GM21423 (cell line): ENCODE measurements around the gene PRKCB.
"Not testable (repeated sequence)": the region's sequence is repeated elsewhere in the genome, so short reads cannot be mapped to it uniquely, and the experiment has no call there.

Experiments
- ATAC-seq: cut with Tn5 transposase; IDR thresholded peaks from one replicate; pipeline ENCODE4 v1.9.1; 2021; ENCODE audit warnings: mild to moderate bottlenecking, moderate library complexity; ENCODE audit not compliant: unreplicated experiment

Gene PRKCB

GRCh38 chr16:23900480-23901177, 64.8 kb downstream of the PRKCB start:
- ATAC-seq = no peak

- ATAC-seq = no peak
These were observed 65.6 kb downstream of the PRKCB start for GRCh38 chr16:23901178-23902033.

GRCh38 chr16:23902034-23902747, 66.4 kb downstream of the PRKCB start:
- no peak for ATAC-seq

GRCh38 chr16:23902748-23903414, 67.1 kb downstream of the PRKCB start:
- no peak for ATAC-seq

- ATAC-seq = no peak
These were observed 69.2 kb downstream of the PRKCB start for GRCh38 chr16:23905027-23905426.

GRCh38 chr16:23907457-23907902, 71.7 kb downstream of the PRKCB start:
- no peak for ATAC-seq

- ATAC-seq = no peak
These were observed 72.1 kb downstream of the PRKCB start for GRCh38 chr16:23907903-23908302.

- ATAC-seq = no peak
These were observed 73.0 kb downstream of the PRKCB start for GRCh38 chr16:23908790-23909189.

- ATAC-seq = no peak
These were observed 74.1 kb downstream of the PRKCB start for GRCh38 chr16:23909792-23910418.

GRCh38 chr16:23914946-23915530, 79.3 kb downstream of the PRKCB start:
- ATAC-seq = no peak

- ATAC-seq = not testable (repeated sequence)
These were observed 80.8 kb downstream of the PRKCB start for GRCh38 chr16:23916552-23916951.

- ATAC-seq = no peak
These were observed 81.8 kb downstream of the PRKCB start for GRCh38 chr16:23917621-23918020.

GRCh38 chr16:23920446-23920845, 84.7 kb downstream of the PRKCB start:
- ATAC-seq = no peak

GRCh38 chr16:23920899-23921298, 85.1 kb downstream of the PRKCB start:
- ATAC-seq = no peak

GRCh38 chr16:23922406-23922805, 86.6 kb downstream of the PRKCB start:
- ATAC-seq = no peak

GRCh38 chr16:23924128-23924527, 88.3 kb downstream of the PRKCB start:
- no peak for ATAC-seq

- ATAC-seq = no peak
These were observed 92.0 kb downstream of the PRKCB start for GRCh38 chr16:23927796-23928195.

- no peak for ATAC-seq
These were observed 93.5 kb downstream of the PRKCB start for GRCh38 chr16:23929237-23929636.

- ATAC-seq = no peak
These were observed 94.1 kb downstream of the PRKCB start for GRCh38 chr16:23929856-23930255.

- no peak for ATAC-seq
These were observed 95.0 kb downstream of the PRKCB start for GRCh38 chr16:23930791-23931190.
